ENCODE results near the gene OR56A5.
"Not testable (repeated sequence)": the region's sequence is repeated elsewhere in the genome, so short reads cannot be mapped to it uniquely, and the experiment has no call there.

The OR56A5 gene

DNA sequence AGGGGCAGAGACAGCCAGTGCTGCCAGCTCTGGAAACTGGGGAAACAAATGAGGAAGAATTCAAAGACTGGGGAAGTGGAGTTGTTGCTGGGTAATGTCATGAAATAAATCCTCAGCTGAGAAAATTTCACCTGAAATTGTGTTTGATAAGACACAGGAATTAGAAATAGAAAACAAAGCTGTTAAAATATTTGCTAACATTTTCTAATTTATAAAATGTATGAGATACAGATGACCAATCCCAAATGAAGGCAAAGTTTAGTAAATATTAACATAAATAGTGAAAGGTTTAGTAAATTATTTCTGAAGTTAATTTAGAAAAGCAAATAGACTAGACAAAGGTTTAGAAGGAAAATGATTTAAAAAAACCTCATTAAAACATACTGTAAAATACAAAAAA, at the start of gene OR56A5:
Gene OR56A5, minus strand, starts transcription at position 101 of the 400 bp plus-strand sequence. Its CDS starts 0 bp downstream, at position 101.
- DNase-seq (ENCODE audit: low read depth in 2 of 2) = no peak

DNA sequence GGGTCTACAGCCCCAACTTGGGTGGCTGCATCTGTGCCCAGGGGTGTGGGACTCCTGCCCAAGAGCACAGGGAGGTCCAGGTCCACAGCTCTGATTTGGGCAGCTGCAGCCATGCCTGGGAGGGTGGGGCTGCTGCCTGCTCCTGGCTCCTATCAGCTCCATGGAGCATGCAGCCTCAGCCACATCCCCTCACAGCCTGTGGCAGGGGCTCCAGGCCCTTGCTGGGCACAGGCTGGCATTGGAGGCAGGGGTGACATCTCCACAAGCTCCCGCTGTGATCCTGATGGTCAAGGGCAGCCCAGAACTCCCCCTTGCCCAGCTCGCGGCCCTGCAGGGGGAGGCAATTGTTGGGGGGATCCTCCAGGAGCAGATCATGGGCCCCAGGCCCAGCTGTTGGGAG, 44.7 kb upstream of the OR56A5 start:
- no peak for DNase-seq (ENCODE audit: low read depth in 2 of 2)

DNA sequence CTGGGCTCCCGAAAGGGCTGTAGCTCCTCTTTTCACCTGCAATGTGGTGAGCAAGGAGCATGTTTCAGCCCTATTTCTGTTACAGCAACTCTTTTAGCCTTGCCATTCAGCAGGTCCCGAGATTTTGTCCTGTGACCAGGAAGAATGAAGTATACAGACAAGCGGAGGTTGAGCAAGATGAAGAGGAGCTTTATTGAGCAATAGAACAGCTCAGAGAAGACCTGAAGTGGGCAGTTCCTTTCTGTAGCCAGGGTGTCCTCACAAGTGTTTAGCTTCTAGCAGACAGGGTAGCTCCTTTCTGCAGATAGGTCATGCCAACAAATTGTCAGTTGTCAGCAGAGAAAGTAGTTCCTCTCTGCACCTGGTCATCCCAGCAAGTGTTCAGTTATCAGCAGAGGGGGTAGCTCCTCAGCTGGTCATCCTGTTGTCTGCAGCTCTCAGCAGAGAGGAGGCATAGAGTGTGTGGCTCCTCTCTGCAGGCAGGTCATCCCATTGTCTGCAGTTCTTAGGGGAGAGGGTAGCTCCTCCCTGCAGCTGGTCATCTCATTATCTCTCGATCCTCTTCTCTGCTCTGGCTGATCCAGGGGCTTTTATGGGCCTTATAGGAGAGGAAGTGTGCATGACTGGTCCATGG, 43.9 kb upstream of the OR56A5 start:
- no peak for DNase-seq (ENCODE audit: low read depth in 2 of 2)

- DNase-seq (ENCODE audit: low read depth in 2 of 2) = no peak
Observed at GRCh38 chr11:6006846-6007245, 38.6 kb upstream of the OR56A5 start, which contains the start of gene OR56A4. TSS of gene OR56A4 (minus strand) at chr11:6006946. CDS start at chr11:6002992, 3,954 bp downstream.

- DNase-seq (ENCODE audit: low read depth in 2 of 2) = no peak
Observed at GRCh38 chr11:6006395-6006794, 38.1 kb upstream of the OR56A5 start.

DNA sequence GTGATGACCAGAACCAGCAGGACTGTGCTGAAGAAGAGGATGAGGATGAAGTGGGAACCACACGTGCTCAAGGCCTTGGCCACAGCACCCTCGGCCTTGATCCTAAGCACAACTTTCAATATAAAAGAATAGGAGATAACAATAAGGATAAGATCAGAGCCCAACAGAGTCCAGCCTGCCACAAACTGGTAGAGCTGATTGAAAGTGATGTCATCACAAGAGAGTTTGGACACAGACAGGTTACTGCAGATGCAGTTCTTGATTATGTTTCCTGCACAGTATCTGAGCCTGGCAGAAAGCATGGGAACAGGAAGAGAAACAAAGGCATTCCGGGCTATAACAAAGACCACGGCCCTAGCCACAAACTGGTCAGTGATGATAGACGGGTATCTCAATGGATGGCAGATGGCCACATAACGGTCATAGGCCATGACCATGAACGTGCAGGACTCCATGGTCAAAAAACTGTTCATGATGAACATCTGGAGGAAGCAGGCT, 34.0 kb upstream of the OR56A5 start:
- DNase-seq (ENCODE audit: low read depth in 2 of 2) = no peak

DNA sequence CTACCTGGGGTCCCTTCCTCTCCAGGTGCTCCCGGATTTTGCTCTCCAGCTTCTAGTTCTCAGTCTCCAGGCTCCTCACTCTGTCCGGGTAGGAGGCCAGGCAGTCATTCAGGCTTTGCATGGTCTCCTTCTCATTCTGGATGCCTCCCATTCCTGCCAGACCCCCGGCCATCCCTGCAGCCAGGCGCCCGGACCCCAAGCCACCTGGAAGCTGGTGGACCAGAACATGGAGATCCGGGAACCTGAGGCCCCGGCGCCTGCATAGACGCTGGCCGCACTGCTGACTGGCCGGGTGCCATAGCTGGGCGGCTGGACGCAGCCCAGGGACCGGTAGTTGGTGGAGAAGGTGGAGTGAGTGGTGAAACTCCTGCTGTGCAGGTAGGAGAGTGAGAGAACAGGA, 26.5 kb upstream of the OR56A5 start:
- DNase-seq (ENCODE audit: low read depth in 2 of 2) = no peak

DNA sequence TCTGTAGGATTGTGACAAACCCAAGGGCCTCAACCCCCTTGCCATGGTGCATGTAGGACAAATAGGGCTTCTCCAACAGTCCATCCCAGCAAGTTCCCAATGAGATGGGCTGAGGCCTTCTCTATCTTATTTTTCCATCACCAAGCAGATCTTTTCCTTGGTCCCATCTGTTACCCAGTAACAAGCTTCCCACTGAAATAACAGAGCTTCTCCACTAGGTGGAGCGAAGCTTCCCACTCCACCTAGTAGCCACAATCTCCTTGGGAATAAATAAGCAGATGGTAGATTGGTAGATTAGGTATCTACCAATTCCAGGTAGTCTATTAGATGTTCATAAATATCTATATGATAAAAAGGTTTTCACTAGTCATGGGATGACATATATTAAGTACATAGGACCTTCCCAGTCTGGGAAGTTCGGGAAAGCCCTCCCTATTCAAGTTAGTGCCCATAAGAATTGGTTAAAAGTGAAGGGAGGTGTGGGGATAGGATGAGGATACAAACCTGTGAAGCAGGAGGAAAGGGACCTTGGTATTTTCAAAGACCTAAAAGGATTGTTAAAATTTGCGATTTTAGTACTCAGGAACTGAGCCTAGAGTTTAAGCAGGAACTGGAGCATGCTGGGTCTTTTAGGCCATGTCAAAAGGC, 24.4 kb upstream of the OR56A5 start:
- no peak for DNase-seq (ENCODE audit: low read depth in 2 of 2)

DNA sequence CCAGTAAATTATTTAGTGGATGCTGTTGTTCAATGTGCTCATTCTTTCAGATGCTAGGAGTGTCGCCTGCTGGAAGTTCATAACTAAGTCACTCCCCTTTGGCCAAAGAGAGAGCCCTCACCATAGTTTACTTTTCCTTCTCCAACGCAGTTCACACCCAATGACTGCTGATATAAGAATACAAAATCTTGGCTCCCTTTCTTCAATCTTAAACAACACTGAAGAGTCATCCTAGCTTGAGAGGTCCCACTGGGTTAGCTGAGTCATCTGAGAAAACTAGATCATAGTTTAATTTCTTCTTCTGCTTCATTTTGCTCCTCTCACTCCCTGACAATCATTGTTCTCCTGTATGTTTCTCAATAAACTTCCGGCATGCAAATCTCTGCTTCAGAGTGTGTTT, 23.9 kb upstream of the OR56A5 start:
- DNase-seq (ENCODE audit: low read depth in 2 of 2) = no peak

DNA sequence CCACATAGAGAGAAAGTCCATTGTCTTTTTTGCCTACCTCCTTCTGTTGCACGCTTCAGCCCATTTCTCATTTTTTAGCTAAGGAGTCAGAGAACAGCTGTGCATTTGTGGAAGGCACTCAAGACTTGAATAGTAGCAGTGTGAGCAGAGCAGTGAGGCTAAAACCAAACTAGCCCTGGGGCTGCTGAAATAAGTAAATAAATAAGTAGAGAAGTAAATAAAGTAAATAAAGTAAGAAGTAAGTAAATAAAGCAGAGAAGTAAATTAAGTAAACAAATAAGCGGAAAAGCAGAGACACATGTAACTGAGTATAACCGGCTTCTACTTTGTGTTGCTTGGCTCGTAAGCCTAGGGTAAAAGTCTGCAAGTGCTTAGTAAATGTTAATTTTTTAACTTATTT, 20.9 kb upstream of the OR56A5 start:
- DNase-seq (ENCODE audit: low read depth in 2 of 2) = no peak

DNA sequence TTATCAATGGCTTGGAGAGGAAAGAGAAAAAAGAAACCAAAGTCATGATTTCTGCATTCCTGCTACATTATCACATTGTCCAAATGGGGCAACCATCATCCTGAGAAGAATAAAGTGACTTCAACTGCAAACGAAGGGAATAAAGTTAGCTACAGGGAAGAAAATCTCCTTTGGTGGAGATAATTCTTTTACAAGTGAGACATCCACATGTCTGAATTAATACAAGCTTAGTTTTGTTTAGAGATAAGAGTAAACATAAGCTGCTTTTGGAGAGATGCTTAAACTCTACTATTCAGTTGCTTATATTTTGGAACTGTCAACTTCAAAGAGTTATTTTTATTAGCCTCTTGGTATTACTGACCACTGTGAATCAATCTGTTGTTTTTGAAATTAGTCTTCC, 18.6 kb upstream of the OR56A5 start, which contains the start of gene OR52L1:
Gene OR52L1, minus strand, starts transcription at position 101 of the 400 bp plus-strand sequence. Its CDS starts 55 bp downstream, at position 46.
- DNase-seq (ENCODE audit: low read depth in 2 of 2) = no peak

DNA sequence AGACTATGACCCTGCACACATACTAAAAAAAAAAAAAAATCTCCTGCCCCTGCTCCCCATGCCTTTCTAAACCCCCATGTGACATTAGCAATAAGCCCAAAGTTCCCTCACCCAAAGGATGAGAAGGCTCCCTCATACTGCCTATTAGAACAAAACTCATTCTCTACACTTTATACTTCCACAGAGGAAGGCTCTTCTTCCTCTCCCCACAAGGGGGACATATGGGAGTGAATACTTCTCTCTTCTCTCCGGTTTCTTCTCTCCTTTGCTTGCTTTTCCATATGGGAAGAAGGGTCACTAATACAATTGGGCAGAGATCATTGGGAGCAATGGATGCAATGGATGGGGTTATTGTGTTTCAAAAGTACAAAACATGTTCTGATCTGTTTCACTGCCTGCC, 15.1 kb upstream of the OR56A5 start:
- no peak for DNase-seq (ENCODE audit: low read depth in 2 of 2)

- DNase-seq (ENCODE audit: low read depth in 2 of 2) = no peak
Observed at GRCh38 chr11:5973530-5973929, 5.2 kb upstream of the OR56A5 start.

GRCh38 chr11:5967708-5968107, 586 bp downstream of the OR56A5 start:
- no peak for DNase-seq (ENCODE audit: low read depth in 2 of 2)

DNA sequence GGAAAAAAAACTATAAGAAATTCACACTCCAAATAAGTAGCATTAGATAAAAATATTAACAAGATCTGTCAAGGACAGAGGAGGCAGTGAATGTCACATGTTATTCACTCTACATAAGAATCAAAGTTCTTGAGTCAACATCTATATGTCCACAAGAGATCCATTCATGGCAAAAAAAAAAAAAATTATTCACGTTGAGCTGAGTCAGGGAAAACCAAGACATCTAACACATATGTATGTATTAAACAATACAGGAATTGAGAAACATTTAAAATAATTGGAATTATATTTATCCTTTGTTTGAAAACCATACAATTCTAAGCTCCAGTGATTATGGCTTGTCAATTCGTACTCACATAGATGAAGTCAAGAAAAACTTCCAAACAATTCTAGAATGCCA, 1.3 kb downstream of the OR56A5 start:
- no peak for DNase-seq (ENCODE audit: low read depth in 2 of 2)

DNA sequence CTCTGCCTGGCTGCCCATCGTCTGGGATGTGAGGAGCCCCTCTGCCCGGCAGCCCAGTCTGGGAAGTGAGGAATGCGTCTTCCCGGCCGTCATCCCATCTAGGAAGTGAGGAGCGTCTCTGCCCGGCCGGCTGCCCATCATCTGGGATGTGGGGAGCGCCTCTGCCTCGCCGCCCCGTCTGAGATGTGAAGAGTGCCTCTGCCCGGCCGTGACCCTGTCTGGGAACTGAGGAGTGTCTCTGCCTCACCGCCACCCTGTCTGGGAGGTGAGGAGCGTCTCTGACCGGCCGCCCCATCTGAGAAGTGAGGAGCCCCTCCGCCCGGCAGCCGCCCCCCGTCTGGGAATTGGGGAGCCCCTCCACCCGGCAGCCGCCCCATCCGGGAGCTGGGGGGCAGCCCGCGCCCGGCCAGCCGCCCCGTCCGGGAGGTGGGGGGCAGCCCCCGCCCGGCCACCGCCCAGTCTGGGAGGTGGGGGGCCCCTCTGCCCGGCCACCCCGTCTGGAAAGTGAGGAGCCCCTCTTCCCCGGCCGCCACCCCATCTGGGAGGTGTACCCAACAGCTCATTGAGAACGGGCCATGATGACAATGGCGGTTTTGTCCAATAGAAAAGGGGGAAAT, 7.5 kb downstream of the OR56A5 start:
- DNase-seq (ENCODE audit: low read depth in 2 of 2) = not testable (repeated sequence)

DNA sequence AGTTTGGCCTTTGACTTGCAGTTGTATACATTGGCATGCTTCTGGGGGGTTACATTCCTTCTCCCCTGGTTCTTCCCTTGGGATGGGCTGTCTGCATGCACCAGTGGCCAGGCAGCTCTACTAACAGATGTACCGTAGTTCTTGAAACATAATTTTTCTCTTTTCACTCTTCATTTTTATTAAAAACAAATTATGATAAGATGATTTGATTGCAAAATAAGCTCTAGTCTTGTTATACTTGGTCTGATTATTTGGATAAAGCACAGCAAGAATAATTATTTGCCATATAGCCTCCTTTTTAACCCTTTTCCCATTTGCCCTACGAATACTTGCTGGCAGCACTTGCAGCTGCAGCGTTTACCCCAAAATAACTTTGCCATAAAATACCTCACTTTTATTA, 12.7 kb downstream of the OR56A5 start:
- no peak for DNase-seq (ENCODE audit: low read depth in 2 of 2)

DNA sequence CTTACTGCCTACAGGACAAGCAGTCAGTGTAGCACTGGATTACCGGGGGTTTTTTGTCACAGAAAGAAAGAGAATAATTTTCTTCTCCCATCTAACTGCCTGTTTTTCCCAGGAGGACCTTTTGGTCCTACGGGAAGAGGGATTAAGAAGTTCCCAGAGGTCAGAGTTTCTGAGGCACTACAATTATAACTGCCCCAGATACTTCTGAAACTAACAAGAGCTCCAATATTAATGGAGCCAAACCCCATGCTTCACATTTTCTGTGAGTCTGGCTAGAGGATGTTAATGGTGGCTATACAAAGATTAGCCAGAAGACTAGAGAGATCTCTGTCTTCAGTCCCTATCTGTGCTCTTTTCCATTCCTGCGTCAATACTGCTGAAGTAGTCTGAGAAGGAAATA, 26.3 kb downstream of the OR56A5 start, which contains the start of gene OR56A3:
Gene OR56A3, plus strand, starts transcription at position 301 of the 400 bp plus-strand sequence. CDS start 5,096 bp downstream, outside the sequence.
- no peak for DNase-seq (ENCODE audit: low read depth in 2 of 2)

DNA sequence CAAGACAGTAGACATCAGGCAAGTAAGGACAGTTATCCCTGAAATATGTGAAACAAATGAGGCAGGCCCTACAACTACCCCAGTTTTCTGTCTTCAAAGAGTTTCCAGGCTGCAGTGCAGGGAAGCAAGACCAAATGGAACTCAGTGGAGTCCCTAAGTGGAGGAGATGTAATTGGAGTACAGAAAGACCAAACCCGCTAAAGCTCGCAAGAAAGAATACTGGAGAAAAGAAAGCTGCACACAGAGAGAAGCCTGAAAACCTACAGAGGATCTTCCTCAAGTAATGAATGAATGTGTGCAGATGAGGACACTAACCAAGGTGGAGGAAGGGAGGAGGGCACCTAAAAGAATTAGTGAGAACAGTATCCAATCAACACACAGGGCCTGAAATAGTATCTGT, 27.5 kb downstream of the OR56A5 start:
- DNase-seq (ENCODE audit: low read depth in 2 of 2) = no peak

- DNase-seq (ENCODE audit: low read depth in 2 of 2) = no peak
Observed at GRCh38 chr11:5938603-5938965, 29.7 kb downstream of the OR56A5 start.

GRCh38 chr11:5937868-5938602, 30.3 kb downstream of the OR56A5 start:
- DNase-seq (ENCODE audit: low read depth in 2 of 2) = no peak

DNA sequence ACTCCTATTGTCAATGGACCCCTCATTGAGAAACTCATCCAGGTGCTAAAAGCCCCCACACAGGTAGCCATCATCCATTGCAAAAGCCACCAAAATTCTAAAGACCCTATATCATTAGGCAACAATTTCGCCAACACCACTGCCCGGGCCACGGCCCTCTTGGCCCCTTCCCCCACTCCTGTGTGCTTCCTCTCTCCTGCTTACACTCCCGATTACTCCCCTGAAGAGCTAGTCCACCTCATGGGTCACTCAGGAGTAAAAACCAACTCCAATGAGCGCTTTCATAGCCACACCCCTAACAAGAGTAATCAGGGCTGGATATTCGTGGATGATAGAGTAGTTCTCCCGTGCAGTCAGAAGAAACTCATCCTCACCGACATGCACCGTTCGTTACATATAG, 35.2 kb downstream of the OR56A5 start:
- DNase-seq (ENCODE audit: low read depth in 2 of 2) = no peak

All from stimulated activated CD8-positive, alpha-beta memory T cell treated with anti-CD3 and anti-CD28 coated beads, Interleukin-2, amount 100 ng/mL, for 48 hours (primary cell).